SK-MEL-5 (cell line): ENCODE data around the gene GPATCH2. TPM values are rescaled to one million over a fixed set of nuclear protein-coding genes. Genes with fewer than 3 reads are reported as not detected.

Source experiments
- DNase-seq: peaks from one replicate; pipeline ENCODE4 v3.0.0-alpha.2; 2016; ENCODE audit warnings: low read depth, low spot score
- in situ Hi-C: cut with HindIII; loops from 2 replicates; pipeline ENCODE4 v1.10.0; 2016; ENCODE audit warnings: low sequenced_read_pairs, high pct_unique_total_duplicates, low pct_unique_long_range_greater_than_20kb
- polyA plus RNA-seq, 2 experiments: library from polyadenylated mRNA; depleted of rRNA; stranded (reverse); fragments of >200 nt; gene quantifications; 2 replicates each; pipeline ENCODE4 v1.2.3, GENCODE V29; 2015
- total RNA-seq: library from RNA; depleted of rRNA; stranded (reverse); fragments of >200 nt; shearing (Covaris generic); gene quantifications from 2 replicates; pipeline ENCODE4 v1.2.3, GENCODE V29; 2014; rRNA removed

The GPATCH2 gene
- 11.0 and 14.3 TPM in 2 replicates for total RNA-seq
- polyA plus RNA-seq (2015; cell fraction: cytosol; rRNA removed) = 5.8 and 7.6 TPM in 2 replicates
- 23.0 and 23.8 TPM in 2 replicates for polyA plus RNA-seq (2015; cell fraction: nucleus; rRNA removed)

DNA sequence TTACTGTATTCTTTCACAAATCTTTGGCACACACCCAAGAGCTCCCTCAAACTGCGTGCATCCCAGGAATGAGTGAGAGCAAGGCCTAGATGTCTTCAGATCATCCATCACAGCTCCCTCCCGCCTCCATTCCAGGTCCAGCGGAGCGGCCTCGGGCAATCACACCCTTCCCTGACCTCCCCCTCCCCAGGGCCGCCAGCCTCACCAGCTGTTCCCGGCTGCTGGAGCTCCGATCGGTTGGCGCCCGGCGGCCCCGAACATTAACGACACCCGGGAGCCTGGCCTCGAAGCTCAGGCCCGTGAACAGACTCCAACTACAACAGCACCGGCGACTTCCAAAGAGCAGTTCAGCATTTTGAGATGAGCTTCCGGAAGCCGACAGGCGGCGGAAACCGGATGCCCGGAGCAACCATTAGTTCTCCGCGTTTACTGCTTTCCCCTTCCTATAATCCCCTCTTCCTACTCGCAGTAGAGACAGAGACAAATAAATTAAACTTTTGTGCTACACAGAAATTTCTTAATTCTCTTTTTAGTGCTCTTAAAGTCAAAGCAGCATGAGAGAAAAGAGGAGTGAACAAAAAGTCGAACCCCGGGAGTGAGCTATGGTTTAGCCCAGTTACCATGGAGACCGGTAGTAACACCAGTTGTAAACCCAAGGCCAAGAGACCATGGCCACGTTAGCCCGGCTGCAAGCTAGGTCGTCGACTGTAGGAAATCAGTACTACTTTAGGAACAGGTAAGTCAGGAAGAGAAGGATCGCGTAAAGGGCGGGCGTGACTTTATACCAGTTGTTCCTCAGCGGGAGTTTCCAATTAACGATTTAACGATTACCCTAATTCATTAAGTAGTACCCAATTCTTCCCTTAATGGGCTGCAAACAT lies at the start of gene GPATCH2, which contains the start of gene SPATA17:
TSS of gene GPATCH2 (minus strand) at position 380 of the 881 bp plus-strand sequence. CDS start at position 261, 119 bp downstream.
TSS of gene SPATA17 (plus strand) at position 634 of the 881 bp plus-strand sequence. CDS start at position 669, 35 bp downstream.
- peak; percentile 88 for DNase-seq
- in situ Hi-C loops = no loop called here

DNA sequence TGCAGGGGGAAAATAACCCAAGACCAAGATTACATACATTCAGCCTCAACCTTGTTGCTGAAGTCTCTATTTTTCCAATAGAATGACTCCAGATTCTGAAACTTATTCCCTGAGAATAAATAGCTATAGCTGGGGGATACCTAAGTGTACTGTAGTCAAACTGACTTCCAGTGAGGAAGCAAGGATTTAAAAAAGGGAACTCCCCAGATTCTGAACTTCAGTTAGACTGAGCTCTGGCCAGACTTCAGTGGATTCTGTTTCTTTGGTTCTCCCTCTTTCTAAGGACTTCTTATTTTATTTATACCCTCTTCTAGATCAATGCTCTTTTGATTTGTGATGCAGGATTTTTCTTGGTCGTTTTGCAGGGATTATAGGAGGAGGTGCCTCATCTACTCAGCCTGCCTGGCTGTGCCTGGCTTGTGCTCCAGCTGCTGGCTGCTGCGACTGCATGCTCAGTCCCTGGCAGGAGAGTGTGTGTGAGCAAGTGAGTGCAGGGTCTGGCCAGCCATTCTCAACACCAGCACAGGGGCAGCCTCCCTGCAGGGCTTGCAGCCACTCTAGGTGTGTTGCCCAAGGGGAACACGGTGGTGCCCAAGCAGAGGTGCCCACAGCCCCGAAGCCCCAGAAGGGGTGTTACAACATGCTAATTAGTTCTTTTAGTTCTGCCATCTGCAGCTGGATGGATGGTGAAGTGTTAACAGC lies 43.3 kb upstream of the GPATCH2 start:
- in situ Hi-C loops = no loop called here
- DNase-seq = no peak

DNA sequence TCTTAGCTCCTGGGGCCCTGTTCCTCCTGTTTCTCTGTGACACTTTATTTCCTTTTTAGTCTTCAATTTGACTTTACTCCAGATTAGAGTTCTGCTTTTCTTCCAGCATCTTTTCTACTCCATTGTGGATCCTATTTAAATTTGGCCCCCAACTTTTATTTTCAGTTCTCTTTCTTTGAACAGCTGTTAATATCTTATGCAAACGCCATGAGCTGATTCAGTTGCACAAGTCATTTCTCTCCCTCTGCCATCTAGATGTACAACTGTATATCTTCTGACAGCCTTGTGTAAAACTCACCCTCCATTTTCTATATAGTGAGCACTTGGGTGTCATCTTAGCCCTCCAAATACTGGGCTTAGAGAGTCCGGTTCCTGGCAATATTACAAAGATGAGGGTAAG lies 42.5 kb upstream of the GPATCH2 start:
- DNase-seq = no peak
- in situ Hi-C loops = no loop called here

DNA sequence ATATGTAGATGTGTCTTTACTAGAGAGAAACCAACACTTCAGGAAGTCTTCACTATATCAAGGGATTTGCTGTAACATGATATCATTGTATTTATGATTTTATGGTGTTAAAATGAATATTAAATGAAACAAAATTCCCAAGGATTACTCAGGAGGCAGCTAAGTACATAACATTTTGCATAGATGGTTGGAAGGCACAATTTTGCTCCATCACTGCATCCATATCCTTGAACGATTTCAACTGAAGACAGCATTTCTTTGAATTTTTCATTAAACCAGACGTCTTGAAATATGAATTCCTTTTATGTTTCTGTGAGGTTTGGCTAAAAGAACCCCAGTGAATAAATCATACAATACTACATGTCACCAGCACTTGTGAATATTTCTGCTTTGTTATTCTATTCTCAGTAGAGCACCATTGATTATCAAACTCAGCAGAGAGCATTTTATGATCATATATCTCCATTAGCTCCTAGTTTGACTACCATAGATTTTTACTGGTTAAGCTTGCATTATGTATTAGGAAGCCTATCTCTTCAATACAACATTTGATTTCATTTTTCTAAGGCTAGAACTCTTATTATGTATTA lies 37.6 kb upstream of the GPATCH2 start:
- no peak for DNase-seq
- in situ Hi-C loops = no loop called here

DNA sequence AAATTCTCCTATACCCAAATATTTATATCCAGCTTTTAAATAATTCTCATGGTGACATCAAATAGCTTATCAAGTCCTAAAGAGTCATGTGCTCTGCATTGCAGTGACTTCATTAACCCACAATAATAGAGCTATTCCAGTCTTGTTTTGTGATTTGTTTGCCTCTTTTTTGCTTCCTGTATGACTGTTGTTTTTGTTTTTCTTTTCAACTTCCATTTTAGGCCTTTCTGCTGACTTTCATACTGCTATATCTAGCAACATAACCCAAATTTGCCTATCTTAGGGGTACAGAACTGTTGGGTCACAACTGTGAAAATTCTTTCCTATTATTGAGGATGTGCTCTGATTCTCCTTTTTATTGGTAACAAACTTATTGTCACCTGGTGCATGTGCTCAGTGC lies 30.5 kb upstream of the GPATCH2 start:
- no peak for DNase-seq
- in situ Hi-C loops = no loop called here

DNA sequence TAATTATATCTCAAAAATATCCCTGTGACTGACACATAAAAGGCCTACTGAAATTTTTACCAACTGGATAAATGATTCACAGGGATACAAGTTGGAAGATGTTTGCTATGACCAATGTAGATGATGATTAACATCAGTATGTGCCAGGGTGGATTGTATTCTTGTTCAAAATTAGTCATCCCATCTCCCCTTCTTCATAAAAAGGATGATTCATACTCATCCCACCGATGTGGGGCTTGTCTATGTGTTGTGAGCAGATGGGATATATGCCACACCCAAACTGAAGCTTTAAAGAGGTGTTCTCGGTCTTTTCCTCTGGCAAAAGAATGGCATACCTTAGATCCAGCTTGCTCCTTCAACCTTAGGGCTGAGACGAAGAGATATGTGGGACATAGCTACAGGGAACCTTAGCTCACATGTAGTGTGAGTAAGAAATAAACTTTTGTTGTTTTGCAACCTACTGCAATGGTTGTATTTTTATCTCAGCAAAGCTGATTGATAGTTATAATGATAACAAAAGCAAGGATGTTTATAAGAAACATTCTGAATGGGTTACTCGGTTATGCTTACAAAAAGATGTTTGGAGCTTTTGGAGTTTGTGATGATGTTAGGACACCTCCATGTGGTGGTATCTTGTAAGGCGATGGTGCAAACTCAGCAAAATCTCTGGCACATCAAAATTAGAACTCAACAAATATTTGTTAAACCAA lies 29.6 kb upstream of the GPATCH2 start:
- in situ Hi-C loops = no loop called here
- peak; percentile 55 for DNase-seq

DNA sequence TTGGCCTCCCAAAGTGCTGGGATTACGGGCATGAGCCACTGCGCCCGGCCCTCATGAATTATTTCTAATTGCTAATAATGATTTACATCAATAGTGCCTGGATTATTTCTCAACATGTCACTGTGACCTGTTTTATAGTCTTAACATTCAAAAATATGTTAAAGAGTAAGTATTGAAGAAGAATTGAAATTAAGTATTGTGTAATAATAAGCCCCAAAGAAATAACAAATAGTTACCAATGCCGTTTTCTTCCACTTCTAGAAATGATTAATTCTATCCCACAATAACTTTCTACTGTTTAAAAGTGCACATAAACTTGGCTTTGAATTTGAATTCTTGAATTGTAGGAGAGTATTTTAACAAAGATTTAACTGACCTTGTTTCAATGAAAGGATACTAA lies 19.8 kb upstream of the GPATCH2 start:
- DNase-seq = no peak
- in situ Hi-C loops = no loop called here

DNA sequence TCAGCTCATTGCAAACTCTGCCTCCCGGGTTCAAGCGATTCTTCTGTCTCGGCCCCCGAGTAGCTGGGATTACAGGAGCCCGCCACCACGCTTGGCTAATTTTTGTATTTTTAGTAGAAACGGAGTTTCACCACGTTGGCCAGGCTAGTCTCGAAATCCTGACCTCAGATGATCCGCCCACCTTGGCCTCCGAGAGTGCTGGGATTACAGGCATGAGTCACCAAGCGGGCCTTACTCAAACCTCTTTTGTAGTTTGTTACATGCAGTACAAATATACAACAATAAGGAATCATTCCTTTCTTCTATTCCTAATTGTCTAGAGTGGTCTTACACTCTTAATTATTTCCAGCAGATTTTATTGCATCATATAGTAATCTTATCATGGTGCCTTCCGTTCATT lies 16.9 kb upstream of the GPATCH2 start:
- DNase-seq = no peak
- in situ Hi-C loops = no loop called here

DNA sequence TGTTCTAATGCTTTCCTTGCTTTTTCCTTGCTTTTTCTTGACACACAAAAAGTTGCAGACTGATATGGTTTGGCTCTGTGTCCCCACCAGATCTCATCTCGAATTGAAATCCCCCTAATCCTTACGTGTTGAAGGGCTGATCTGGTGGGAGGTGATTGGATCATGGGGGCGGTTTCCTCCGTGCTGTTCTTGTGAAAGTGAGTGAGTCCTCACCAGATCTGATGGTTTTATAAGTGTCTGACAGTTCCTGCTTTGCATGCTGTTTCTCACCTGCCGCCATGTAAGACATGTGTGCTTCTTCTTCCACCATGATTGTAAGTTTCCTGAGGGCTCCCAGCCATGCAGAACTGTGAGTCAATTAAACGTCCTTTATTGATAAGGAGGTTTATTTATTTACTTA lies 11.6 kb upstream of the GPATCH2 start:
- no peak for DNase-seq
- in situ Hi-C loops = no loop called here

DNA sequence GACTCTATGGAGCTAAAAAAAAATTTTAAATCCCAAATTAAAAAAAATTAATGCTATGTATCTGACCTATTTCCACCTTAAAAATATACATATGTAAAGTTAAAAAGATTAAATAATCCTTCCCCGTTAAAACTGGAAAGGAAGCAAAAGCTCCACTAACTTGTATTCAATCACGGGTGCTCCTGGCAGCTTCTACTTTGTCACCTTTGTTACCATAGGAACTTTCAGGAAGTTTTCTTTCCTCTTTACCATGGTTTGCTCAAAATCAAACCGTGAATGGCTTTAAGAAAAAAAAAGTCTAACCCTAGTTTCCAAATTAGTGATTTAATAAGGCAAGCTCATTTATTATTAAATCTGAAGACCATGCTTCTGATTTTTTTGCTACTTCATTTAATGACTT lies 3.5 kb downstream of the GPATCH2 start:
- DNase-seq = no peak
- in situ Hi-C loops = no loop called here

DNA sequence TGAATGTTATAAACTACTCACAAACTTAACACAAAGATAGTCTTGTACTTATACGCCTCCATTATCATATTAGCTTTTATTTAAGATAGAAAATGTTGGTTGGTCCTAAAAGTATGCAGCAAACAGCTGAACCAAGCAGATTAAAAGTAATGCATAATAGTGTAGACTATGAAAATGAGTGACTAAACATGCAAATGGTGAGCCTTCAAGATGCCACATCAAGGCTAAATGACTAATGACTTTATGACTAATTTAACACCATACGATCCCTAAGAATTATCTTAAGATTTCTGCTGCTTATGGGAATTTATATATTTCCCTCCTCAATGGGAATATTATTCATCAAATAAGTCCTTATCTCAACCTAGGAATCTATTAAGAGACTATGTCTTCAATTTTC lies 4.6 kb downstream of the GPATCH2 start:
- no peak for DNase-seq
- in situ Hi-C loops = no loop called here

DNA sequence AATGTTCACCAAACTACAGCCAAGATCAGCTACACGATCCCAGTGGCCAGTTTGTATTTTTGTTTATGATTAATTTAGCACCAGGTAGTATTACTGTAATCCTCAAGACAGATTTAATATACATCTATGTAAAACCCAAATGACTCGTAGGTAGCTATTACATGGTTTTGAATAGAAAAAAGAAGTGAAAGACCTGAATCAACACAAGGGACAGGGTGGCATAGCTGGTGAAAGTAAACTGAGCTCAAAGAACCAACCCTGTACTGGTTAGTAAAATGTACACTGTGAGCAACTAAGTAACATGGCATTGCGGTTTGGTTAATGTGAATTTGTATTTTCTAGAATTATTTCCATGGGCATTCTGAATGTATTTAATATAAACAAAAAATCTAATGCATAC lies 8.8 kb downstream of the GPATCH2 start:
- in situ Hi-C loops = no loop called here
- no peak for DNase-seq

DNA sequence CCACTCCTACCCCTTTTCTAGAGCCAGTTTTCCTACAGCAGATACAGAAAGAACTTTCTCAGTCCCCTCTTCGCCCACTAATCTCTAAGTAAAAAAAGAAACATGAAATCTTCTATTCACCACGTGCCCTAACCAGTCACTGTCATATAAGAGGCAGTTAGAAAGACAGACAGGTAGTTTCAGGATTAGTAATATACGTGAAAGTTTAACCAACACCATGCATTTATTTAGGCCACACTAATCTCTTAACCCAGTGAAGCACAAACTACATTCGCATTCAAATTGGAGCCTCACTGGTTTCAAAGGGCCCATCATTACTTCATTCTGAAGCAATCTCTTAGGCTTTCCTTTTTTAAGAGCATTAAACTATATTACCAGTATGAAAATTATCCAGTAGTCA lies 10.1 kb downstream of the GPATCH2 start:
- no peak for DNase-seq
- in situ Hi-C loops = no loop called here

DNA sequence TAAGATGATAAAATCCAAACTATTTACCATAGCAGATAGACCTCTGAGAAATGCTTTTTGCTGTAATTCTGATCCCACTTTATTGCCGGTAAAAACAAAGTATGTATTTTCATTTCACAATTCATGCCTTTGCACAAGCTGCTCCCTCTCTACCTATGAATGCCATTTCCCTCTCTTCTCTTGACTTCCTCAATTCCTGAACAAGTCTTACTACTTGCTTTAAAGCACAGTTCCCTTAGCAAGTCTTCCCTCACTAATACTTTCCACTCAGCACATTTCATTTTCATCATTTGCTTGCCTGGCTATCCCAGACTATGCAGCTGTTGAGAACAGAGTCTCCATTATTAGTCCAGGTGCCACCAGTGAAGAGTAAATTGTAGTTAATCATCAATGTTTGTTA lies 13.8 kb downstream of the GPATCH2 start:
- DNase-seq = no peak
- in situ Hi-C loops = no loop called here

DNA sequence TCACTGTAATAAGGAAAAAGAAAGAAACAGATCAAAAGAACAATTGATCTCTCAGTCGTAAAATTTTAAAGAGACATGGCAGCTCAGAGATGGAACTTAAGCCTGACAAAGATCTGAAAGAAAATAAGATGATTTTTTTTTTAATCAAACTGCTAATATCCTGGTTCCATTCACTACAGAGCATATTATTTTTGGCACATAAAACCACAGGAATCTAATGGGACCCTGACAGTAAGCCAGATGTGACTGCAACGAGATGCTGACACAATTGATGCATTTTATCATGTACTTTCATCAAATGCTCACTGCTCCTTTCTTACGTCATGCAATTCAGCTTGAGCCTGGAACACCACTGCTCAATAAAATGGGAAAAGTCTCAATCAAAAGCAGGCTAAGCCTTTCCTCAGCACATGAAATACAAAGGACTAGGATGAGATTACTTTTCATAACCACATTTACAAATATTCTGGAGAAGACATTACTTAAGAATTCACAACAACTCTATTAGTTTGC lies 16.6 kb downstream of the GPATCH2 start:
- DNase-seq = peak; percentile 22
- in situ Hi-C loops = no loop called here

DNA sequence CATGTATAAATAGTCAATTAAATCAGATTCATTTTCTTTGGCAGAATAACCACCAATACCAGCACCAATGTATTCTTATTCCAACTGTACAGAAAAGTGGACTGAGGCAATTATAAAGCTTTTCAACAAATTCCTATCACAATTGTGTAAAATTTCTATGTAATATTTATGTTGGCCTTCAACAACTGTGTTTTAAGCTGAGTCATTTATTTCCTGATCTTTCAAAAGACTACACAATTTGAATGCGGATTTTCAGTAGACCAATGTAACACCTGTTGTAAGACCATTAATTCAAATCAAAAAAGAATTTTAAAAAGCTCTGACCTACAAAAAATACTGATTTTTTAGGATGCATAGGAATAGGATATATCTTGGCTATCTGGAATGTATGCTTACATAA lies 25.5 kb downstream of the GPATCH2 start:
- in situ Hi-C loops = no loop called here
- no peak for DNase-seq

DNA sequence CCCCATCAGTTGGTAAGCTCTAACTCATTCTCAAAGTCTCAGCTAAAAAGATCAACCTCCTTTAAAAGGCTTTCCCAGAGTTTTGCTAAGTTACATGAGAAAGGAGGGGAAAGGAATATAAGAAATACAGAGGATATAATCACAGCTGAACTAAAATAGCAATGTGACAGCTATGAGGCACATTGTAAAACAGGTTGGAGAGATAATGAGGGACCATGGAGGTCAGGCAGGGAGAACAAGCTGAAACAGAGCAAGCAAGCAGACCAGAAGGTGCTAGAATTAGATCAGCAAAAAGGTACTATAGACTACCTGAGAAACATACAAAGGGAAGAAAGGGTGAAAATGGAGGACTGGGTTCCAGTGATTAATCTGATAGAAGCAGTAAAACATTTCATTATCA lies 28.5 kb downstream of the GPATCH2 start:
- no peak for DNase-seq
- in situ Hi-C loops = no loop called here
